Hepatocyte (in vitro differentiated cells): ENCODE results near the gene CRYBB3.

ENCODE experiments used
- EZH2 ChIP-seq: fragments of 200-600 bp; sonication (generic); IDR thresholded peaks from 2 replicates; pipeline ENCODE4 v1.6.1; 2016; ENCODE audit warnings: antibody characterized with exemption, mild to moderate bottlenecking, borderline replicate concordance
- EZH2phosphoT487 ChIP-seq: fragments of 200-600 bp; sonication (generic); IDR thresholded peaks from one replicate; pipeline ENCODE4 v1.6.1; 2018; ENCODE audit warnings: antibody characterized with exemption, mild to moderate bottlenecking, low read depth, moderate library complexity; ENCODE audit not compliant: unreplicated experiment, severe bottlenecking
- TF ChIP-seq, protein P1 (sequence below): fragments of 200-600 bp; sonication (generic); IDR thresholded peaks from 2 replicates; pipeline ENCODE4 v1.5.1; 2016; ENCODE audit warnings: antibody characterized with exemption, mild to moderate bottlenecking; ENCODE audit not compliant: poor library complexity

DNA sequence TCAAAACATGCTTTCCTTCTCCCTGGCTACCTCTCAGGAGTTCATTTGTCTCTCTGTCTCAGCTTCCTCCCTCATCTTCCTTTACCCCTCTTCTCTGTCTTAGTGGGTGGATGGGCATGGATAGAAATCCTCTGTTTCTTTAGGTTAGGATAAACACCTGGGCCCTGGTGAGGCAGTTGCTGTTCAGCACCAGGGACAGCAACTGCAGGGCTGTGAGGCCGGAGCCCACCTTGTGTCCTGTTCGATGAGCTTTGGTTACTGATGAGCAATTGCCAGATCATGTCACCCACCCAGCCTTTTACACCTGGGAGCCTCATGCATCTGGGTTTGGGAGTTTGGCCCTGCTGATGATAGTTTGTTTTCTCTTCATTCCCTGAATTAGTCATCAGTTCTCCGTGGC, 6.1 kb upstream of the CRYBB3 start:
- TF ChIP-seq, protein P1, sequence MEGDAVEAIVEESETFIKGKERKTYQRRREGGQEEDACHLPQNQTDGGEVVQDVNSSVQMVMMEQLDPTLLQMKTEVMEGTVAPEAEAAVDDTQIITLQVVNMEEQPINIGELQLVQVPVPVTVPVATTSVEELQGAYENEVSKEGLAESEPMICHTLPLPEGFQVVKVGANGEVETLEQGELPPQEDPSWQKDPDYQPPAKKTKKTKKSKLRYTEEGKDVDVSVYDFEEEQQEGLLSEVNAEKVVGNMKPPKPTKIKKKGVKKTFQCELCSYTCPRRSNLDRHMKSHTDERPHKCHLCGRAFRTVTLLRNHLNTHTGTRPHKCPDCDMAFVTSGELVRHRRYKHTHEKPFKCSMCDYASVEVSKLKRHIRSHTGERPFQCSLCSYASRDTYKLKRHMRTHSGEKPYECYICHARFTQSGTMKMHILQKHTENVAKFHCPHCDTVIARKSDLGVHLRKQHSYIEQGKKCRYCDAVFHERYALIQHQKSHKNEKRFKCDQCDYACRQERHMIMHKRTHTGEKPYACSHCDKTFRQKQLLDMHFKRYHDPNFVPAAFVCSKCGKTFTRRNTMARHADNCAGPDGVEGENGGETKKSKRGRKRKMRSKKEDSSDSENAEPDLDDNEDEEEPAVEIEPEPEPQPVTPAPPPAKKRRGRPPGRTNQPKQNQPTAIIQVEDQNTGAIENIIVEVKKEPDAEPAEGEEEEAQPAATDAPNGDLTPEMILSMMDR: no peak
- no peak for TF ChIP-seq EZH2
- no peak for TF ChIP-seq EZH2phosphoT487
